ENCODE data around the gene ROPN1. TPM values are rescaled to one million over a fixed set of nuclear protein-coding genes. Genes with fewer than 3 reads are reported as not detected.
"Not testable (repeated sequence)": the region's sequence is repeated elsewhere in the genome, so short reads cannot be mapped to it uniquely, and the experiment has no call there.

ROPN1 gene
- total RNA-seq (2021; ENCODE audit: unreplicated experiment): not detected
- polyA plus RNA-seq (2012): not detected in 2 replicates
- percentile 10 among the genes with signal in this experiment for Bru-seq, nascent RNA
- BruChase-seq, experiment 1, labeled RNA remaining after a 6-hour chase: percentile 7 among the genes with signal in this experiment
- BruChase-seq, experiment 2, labeled RNA remaining after a 2-hour chase: percentile 7 among the genes with signal in this experiment
- long read RNA-seq: 0 reads

- H3K27ac ChIP-seq (ENCODE audit: low read depth, low read length); POLR2A ChIA-PET; H3K9ac ChIP-seq (ENCODE audit: low read length); H3K79me2 ChIP-seq (ENCODE audit: insufficient read depth, low read length); DNase-seq (ENCODE audit: low read depth, low spot score); H3K9me2 ChIP-seq (ENCODE audit: insufficient read depth); H3K4me3 ChIP-seq (replicated peaks in 1 of 2; ENCODE audit: low read depth in 1 of 2, low read length in 2 of 2); H3K9me3 ChIP-seq (ENCODE audit: control insufficient read depth in 1 of 2, insufficient read depth in 1 of 2, low read depth in 1 of 2, low read length in 2 of 2); H4K20me1 ChIP-seq (ENCODE audit: insufficient read depth); H2AFZ ChIP-seq (ENCODE audit: low read depth, low read length, poor library complexity, severe bottlenecking); H3K4me1 ChIP-seq (ENCODE audit: control insufficient read depth in 1 of 2, insufficient read depth in 2 of 2, low read length in 2 of 2); intact Hi-C loops (cut with micrococcal nuclease); CTCF ChIA-PET; RAD21 ChIA-PET (ENCODE audit: low non-redundant PET in 1 of 2, low total read pairs in 2 of 2, uncharacterized antibody in 2 of 2, unreplicated experiment in 2 of 2); H3K36me3 ChIP-seq (ENCODE audit: control insufficient read depth in 1 of 2, insufficient read depth in 2 of 2, low read length in 2 of 2): not testable (repeated sequence)
- peaks cover 32% of the 10 kb centered on the region for H3K27me3 ChIP-seq (ENCODE audit: insufficient read depth, low read length)
- peak within 1 kb of the TSS; percentile 27; the same call in 1 of the 2 replicates for H3K4me2 ChIP-seq (ENCODE audit: low read length)
- peak; percentile 97 for ATAC-seq
- TSS peak; percentile 62 for BruUV-seq (replicated peaks)
These were observed at the start of gene ROPN1 for GRCh38 chr3:123991730-123992588. Gene ROPN1 (minus strand): TSS chr3:123992124. CDS start chr3:123980481, 11,643 bp downstream.

- H3K79me2 ChIP-seq (ENCODE audit: insufficient read depth, low read length): no peaks in the 10 kb centered on the region
- CTCF ChIA-PET: no interaction called here
- no peak overlapping the region for H3K4me3 ChIP-seq (replicated peaks in 1 of 2; ENCODE audit: low read depth in 1 of 2, low read length in 2 of 2)
- DNase-seq (ENCODE audit: low read depth, low spot score) (no peak), ATAC-seq (no peak)
- no peaks in the 10 kb centered on the region for H3K36me3 ChIP-seq (ENCODE audit: control insufficient read depth in 1 of 2, insufficient read depth in 2 of 2, low read length in 2 of 2)
- H3K4me2 ChIP-seq (ENCODE audit: low read length): no peak overlapping the region
- H3K9me2 ChIP-seq (ENCODE audit: insufficient read depth): no peaks in the 10 kb centered on the region
- H3K27me3 ChIP-seq (ENCODE audit: insufficient read depth, low read length): peaks cover 94% of the 10 kb centered on the region
- H4K20me1 ChIP-seq (ENCODE audit: insufficient read depth): no peaks in the 10 kb centered on the region
- no peaks in the 10 kb centered on the region for H3K9me3 ChIP-seq (ENCODE audit: control insufficient read depth in 1 of 2, insufficient read depth in 1 of 2, low read depth in 1 of 2, low read length in 2 of 2)
- no peaks in the 10 kb centered on the region for H3K4me1 ChIP-seq (ENCODE audit: control insufficient read depth in 1 of 2, insufficient read depth in 2 of 2, low read length in 2 of 2)
- H2AFZ ChIP-seq (ENCODE audit: low read depth, low read length, poor library complexity, severe bottlenecking): no peak overlapping the region
- no peak overlapping the region for H3K9ac ChIP-seq (ENCODE audit: low read length)
- RAD21 ChIA-PET (ENCODE audit: low non-redundant PET in 1 of 2, low total read pairs in 2 of 2, uncharacterized antibody in 2 of 2, unreplicated experiment in 2 of 2): no interaction called here
- H3K27ac ChIP-seq (ENCODE audit: low read depth, low read length): no peak overlapping the region
- intact Hi-C loops (cut with micrococcal nuclease): no loop called here
- POLR2A ChIA-PET: no interaction called here
- BruUV-seq (replicated peaks): no TSS peak
- TF ChIP-seq CEBPB (IDR thresholded peaks at IDR 0.05; ENCODE audit: low read depth) (no peak), SRF (IDR thresholded peaks at IDR 0.05; ENCODE audit: low read depth) (no peak), RAD21 (IDR thresholded peaks at IDR 0.05; ENCODE audit: low read depth) (no peak), EZH2 (IDR thresholded peaks at IDR 0.05) (no peak), MAX (IDR thresholded peaks at IDR 0.05) (no peak), CTCF (IDR thresholded peaks at IDR 0.05 in 2 of 3, conservative IDR thresholded peaks at IDR 0.05 in 1 of 3; ENCODE audit: borderline replicate concordance in 1 of 3, insufficient read depth in 1 of 3, low read depth in 2 of 3, low read length in 2 of 3) (no peak), ZFX (IDR thresholded peaks at IDR 0.05) (no peak), ELF1 (IDR thresholded peaks at IDR 0.05; ENCODE audit: borderline replicate concordance, low read depth) (no peak), FOSL1 (IDR thresholded peaks at IDR 0.05; ENCODE audit: low read depth) (no peak), SIN3A (IDR thresholded peaks at IDR 0.05; ENCODE audit: low read depth) (no peak), POLR2A (IDR thresholded peaks at IDR 0.05; ENCODE audit: borderline replicate concordance, extremely low read depth, insufficient read depth, insufficient read length) (no peak), CBX3 (IDR thresholded peaks at IDR 0.05; ENCODE audit: low read depth) (no peak)
These were observed 49.6 kb upstream of the ROPN1 start for GRCh38 chr3:124041553-124041952.
